ENCODE data around the gene CTU2.

- TF ChIP-seq POLR2A (IDR thresholded peaks at IDR 0.05) (no peak), CTCF (IDR thresholded peaks at IDR 0.05) (no peak), EP300 (IDR thresholded peaks at IDR 0.05) (no peak)
Observed at GRCh38 chr16:88741368-88741767, 35.1 kb downstream of the CTU2 start.
